ENCODE data around the gene MGMT. TPM values are rescaled to one million over a fixed set of nuclear protein-coding genes. Genes with fewer than 3 reads are reported as not detected.

MGMT gene
- total and polyA plus RNA-seq, 2 donors from 2014 or later, result 25.9 to 70.0 TPM

GRCh38 chr10:129717816-129718547, 250.9 kb downstream of the MGMT start:
- Histone ChIP-seq H3K27ac (ENCODE audit: low read depth in 2 of 2, low read length in 2 of 2) (no peak overlapping the region), H3K9me3 (ENCODE audit: control insufficient read depth in 2 of 3, insufficient read depth in 1 of 3, low read length in 3 of 3) (no peaks in the 10 kb centered on the region), H3K4me3 (ENCODE audit: low read length in 3 of 3) (no peak overlapping the region), H3K4me1 (ENCODE audit: control insufficient read depth in 2 of 3, insufficient read depth in 2 of 3, low read depth in 1 of 3, low read length in 3 of 3) (no peaks in the 10 kb centered on the region), H3K27me3 (ENCODE audit: control insufficient read depth, insufficient read depth, low read length) (no peaks in the 10 kb centered on the region), H3K36me3 (ENCODE audit: control insufficient read depth in 2 of 3, insufficient read depth in 3 of 3, low read length in 3 of 3) (no peaks in the 10 kb centered on the region), H3K9ac (ENCODE audit: low read length in 3 of 3) (no peak overlapping the region)
- intact Hi-C loops (cut with DNase I), result no loop called here
- no peak for FAIRE-seq
- no peak for TF ChIP-seq CTCF (IDR thresholded peaks at IDR 0.05; ENCODE audit: borderline replicate concordance, extremely low read depth, insufficient read depth)
- DNase-seq, result no peak

GRCh38 chr10:129718548-129719414, 251.7 kb downstream of the MGMT start:
- Histone ChIP-seq H3K4me1 (ENCODE audit: control insufficient read depth in 2 of 3, insufficient read depth in 2 of 3, low read depth in 1 of 3, low read length in 3 of 3) (no peaks in the 10 kb centered on the region), H3K9me3 (ENCODE audit: control insufficient read depth in 2 of 3, insufficient read depth in 1 of 3, low read length in 3 of 3) (no peaks in the 10 kb centered on the region), H3K27ac (ENCODE audit: low read depth in 2 of 2, low read length in 2 of 2) (no peak overlapping the region), H3K27me3 (ENCODE audit: control insufficient read depth, insufficient read depth, low read length) (no peaks in the 10 kb centered on the region), H3K9ac (ENCODE audit: low read length in 3 of 3) (no peak overlapping the region), H3K36me3 (ENCODE audit: control insufficient read depth in 2 of 3, insufficient read depth in 3 of 3, low read length in 3 of 3) (no peaks in the 10 kb centered on the region), H3K4me3 (ENCODE audit: low read length in 3 of 3) (no peak overlapping the region)
- intact Hi-C loops (cut with DNase I), result no loop called here
- FAIRE-seq (no peak), DNase-seq (no peak)
- no peak for TF ChIP-seq CTCF (IDR thresholded peaks at IDR 0.05; ENCODE audit: borderline replicate concordance, extremely low read depth, insufficient read depth)

GRCh38 chr10:129719415-129719739, 252.3 kb downstream of the MGMT start:
- Histone ChIP-seq H3K4me1 (ENCODE audit: control insufficient read depth in 2 of 3, insufficient read depth in 2 of 3, low read depth in 1 of 3, low read length in 3 of 3) (no peaks in the 10 kb centered on the region), H3K9me3 (ENCODE audit: control insufficient read depth in 2 of 3, insufficient read depth in 1 of 3, low read length in 3 of 3) (no peaks in the 10 kb centered on the region), H3K4me3 (ENCODE audit: low read length in 3 of 3) (no peak overlapping the region), H3K27ac (ENCODE audit: low read depth in 2 of 2, low read length in 2 of 2) (no peak overlapping the region), H3K27me3 (ENCODE audit: control insufficient read depth, insufficient read depth, low read length) (no peaks in the 10 kb centered on the region), H3K9ac (ENCODE audit: low read length in 3 of 3) (no peak overlapping the region), H3K36me3 (ENCODE audit: control insufficient read depth in 2 of 3, insufficient read depth in 3 of 3, low read length in 3 of 3) (no peaks in the 10 kb centered on the region)
- intact Hi-C loops (cut with DNase I), result no loop called here
- no peak for DNase-seq
- FAIRE-seq, result no peak
- TF ChIP-seq CTCF (IDR thresholded peaks at IDR 0.05; ENCODE audit: borderline replicate concordance, extremely low read depth, insufficient read depth), result no peak
